OCI-LY1 (cell line): Measurements from ENCODE around the gene SRMS.

Experiments used
- EZH2 ChIP-seq: fragments of 200-600 bp; sonication (generic), shearing (Covaris generic); IDR thresholded peaks from 2 replicates; pipeline ENCODE4 v1.8.0; 2017; ENCODE audit warnings: borderline replicate concordance, mixed run types, mild to moderate bottlenecking, antibody characterized with exemption, low read length, moderate library complexity, mixed read lengths
- TF ChIP-seq, protein P1 (sequence below): fragments of 200-600 bp; sonication (generic), shearing (Covaris generic); IDR thresholded peaks from 2 replicates; pipeline ENCODE4 v1.5.1; 2017; ENCODE audit warnings: mild to moderate bottlenecking, antibody characterized with exemption, low read length, moderate library complexity, mixed read lengths

DNA sequence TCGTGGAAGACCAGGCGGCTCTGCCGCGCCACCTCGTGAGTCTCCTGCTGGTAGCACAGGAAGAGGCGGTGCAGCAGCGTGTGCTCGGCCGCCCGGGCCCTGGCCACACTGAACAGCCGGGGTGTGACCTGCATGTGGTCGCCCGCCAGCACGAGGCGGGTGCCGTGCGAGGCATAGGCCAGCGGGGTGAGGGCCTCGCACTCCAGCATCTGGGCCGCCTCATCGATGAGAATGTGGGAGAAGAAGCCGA, 19.5 kb upstream of the SRMS start:
- no peak for TF ChIP-seq EZH2
- TF ChIP-seq, protein P1, sequence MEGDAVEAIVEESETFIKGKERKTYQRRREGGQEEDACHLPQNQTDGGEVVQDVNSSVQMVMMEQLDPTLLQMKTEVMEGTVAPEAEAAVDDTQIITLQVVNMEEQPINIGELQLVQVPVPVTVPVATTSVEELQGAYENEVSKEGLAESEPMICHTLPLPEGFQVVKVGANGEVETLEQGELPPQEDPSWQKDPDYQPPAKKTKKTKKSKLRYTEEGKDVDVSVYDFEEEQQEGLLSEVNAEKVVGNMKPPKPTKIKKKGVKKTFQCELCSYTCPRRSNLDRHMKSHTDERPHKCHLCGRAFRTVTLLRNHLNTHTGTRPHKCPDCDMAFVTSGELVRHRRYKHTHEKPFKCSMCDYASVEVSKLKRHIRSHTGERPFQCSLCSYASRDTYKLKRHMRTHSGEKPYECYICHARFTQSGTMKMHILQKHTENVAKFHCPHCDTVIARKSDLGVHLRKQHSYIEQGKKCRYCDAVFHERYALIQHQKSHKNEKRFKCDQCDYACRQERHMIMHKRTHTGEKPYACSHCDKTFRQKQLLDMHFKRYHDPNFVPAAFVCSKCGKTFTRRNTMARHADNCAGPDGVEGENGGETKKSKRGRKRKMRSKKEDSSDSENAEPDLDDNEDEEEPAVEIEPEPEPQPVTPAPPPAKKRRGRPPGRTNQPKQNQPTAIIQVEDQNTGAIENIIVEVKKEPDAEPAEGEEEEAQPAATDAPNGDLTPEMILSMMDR: no peak
